ENCODE data around the gene GLI2. TPM values are rescaled to one million over a fixed set of nuclear protein-coding genes. Genes with fewer than 3 reads are reported as not detected.

GLI2 gene
- polyA plus RNA-seq, 3 donors from 2014 or later, result not detected

DNA sequence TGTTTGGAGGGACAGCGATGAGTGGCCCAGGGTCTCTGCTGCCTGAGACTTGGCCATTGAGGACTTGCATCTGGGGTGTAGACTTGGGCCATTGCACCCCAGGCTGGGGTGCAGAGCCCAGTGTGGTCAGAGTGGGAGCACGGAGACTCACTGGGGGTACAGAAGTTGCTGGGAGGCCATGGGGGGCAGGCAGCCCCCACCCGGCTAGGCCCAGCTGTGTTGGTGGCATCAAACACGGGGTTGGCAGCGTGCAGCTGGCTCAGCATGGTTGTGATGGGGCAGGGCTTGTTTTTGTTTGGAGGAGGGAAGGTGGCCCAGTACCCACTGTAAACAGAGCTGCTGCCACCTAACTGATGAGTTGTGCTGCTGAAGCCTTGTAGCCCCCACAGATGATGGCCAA is 42.1 kb downstream of the GLI2 start:
- no peaks in the 10 kb centered on the region for H3K36me3 Mint-ChIP-seq
- no peak overlapping the region for H3K4me3 Mint-ChIP-seq
- H3K27me3 Mint-ChIP-seq (ENCODE audit: low read depth in 3 of 3), result peaks cover 0 to 3% (median 2%) of the 10 kb centered on the region in 3 donors
- no peak overlapping the region for H3K27ac Mint-ChIP-seq
- DNase-seq, result no peak
- H3K9me3 Mint-ChIP-seq, result no peaks in the 10 kb centered on the region
- H3K4me1 Mint-ChIP-seq, result no peaks in the 10 kb centered on the region

DNA sequence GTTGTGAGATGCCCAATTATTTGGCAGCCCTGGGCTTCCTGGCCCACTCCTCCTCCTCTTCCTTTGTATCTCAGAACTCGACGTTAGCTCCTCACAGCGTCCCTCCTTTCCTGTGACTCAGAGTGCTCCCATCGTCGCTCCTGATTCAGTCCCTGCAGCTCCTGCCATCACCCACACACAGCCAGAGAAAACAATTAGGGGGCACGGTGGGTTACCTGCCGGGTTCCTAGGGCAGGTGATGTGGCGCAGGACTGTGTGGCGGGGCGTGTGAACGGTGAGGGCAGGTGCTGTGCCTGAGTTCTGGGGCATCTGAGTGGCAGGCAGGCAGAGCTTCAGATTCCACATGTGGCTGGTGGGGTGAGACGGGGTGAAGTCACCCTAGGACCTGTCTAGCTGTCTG is 42.6 kb downstream of the GLI2 start:
- Mint-ChIP-seq H3K4me1 (peaks cover 0 to 3% of the 10 kb centered on the region in 2 donors), H3K27me3 (ENCODE audit: low read depth in 3 of 3) (peaks cover 0 to 3% (median 2%) of the 10 kb centered on the region in 3 donors), H3K36me3 (no peaks in the 10 kb centered on the region), H3K27ac (no peak overlapping the region), H3K9me3 (no peaks in the 10 kb centered on the region), H3K4me3 (no peak overlapping the region)
- no peak for DNase-seq

DNA sequence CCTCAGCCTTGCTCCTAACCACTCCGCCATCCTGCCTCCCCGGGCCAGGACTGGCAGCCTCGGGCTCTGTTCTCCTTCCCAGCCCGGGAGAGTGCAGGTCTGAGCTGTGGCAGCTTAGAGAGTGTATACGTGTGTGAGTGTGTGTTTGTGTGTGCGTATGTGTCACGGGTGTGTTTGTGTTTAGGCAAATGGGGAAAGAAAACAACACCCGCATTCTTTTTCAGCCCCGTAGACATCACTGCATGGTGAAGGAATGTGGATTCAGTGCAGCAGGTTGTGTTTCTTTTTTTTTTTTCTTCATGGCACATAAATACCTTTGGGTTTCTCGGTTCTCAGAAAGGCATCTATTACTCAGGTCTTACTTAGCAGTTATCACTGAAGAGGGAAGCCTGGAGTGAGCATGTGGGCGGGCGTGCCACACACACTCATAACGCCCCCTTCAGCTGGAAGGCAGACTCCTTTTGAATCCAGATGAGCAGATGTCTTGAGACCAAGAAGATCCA is 44.2 kb downstream of the GLI2 start:
- no peaks in the 10 kb centered on the region for H3K9me3 Mint-ChIP-seq
- H3K4me3 Mint-ChIP-seq, result no peak overlapping the region
- H3K36me3 Mint-ChIP-seq, result no peaks in the 10 kb centered on the region
- peaks cover 0 to 6% of the 10 kb centered on the region in 2 donors for H3K4me1 Mint-ChIP-seq
- no peak for DNase-seq
- H3K27me3 Mint-ChIP-seq (ENCODE audit: low read depth in 3 of 3), result peaks cover 0 to 3% (median 2%) of the 10 kb centered on the region in 3 donors
- H3K27ac Mint-ChIP-seq, result no peak overlapping the region

DNA sequence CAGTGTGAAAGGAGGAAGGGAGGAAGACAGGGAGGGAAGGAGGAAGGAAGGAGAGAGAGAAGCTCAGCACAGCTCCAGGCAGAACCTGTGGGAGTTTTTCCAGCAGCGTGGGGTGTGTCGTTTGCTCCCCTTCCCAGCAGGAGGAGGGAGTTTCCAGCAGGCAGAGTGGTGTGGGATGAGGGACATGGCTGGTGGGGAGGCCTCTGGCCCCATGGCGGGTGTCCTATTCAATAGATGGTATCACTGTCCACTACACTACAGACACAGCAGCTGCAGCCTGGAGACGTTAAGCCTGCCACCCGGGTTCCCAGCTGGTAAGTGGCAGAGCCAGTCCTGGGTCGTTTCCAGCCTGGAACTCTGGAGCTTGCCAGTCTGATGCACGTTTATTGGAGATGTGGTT is 44.7 kb downstream of the GLI2 start:
- Mint-ChIP-seq H3K27me3 (ENCODE audit: low read depth in 3 of 3) (peaks cover 0 to 3% (median 2%) of the 10 kb centered on the region in 3 donors), H3K27ac (no peak overlapping the region)
- DNase-seq, result no peak

GRCh38 chr2:120783371-120783791 is 47.7 kb downstream of the GLI2 start:
- Mint-ChIP-seq H3K4me3 (no peak overlapping the region), H3K4me1 (peaks cover 0 to 6% of the 10 kb centered on the region in 2 donors), H3K27me3 (ENCODE audit: low read depth in 3 of 3) (peaks cover 0 to 6% (median 2%) of the 10 kb centered on the region in 3 donors), H3K36me3 (no peaks in the 10 kb centered on the region), H3K27ac (no peak overlapping the region), H3K9me3 (no peaks in the 10 kb centered on the region)
- no peak for DNase-seq

More for the DNA sequence above, 44.7 kb downstream of the GLI2 start:
- Mint-ChIP-seq H3K4me3 (no peak overlapping the region), H3K9me3 (no peaks in the 10 kb centered on the region), H3K36me3 (no peaks in the 10 kb centered on the region), H3K4me1 (peaks cover 0 to 6% of the 10 kb centered on the region in 2 donors)

DNA sequence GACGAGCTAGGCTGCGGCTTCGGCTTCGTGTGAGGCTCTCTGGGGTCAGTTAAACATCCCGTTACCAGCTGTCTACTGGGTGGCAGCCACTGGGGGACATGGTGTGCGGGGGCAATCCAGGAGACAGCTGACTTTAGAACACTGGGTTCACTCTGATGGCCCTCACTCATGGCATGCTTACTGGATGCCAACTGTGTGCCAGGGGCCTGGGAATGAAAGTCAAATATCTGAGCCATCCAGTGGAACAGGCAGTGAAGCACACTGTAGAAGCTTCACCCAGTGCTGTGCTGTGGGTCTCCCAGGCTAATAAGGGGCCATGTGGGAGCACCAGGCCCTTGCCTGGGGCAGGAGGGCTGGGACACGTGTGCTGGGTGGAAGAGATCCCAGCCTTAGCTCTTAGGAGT is 48.3 kb downstream of the GLI2 start:
- Mint-ChIP-seq H3K4me1 (peaks cover 0 to 6% of the 10 kb centered on the region in 2 donors), H3K36me3 (no peaks in the 10 kb centered on the region), H3K27me3 (ENCODE audit: low read depth in 3 of 3) (peaks cover 0 to 5% (median 2%) of the 10 kb centered on the region in 3 donors), H3K9me3 (no peaks in the 10 kb centered on the region), H3K27ac (no peak overlapping the region), H3K4me3 (no peak overlapping the region)
- no peak for DNase-seq
